Spleen (tissue), 11 donors: ENCODE data around the gene COQ10B. TPM values are rescaled to one million over a fixed set of nuclear protein-coding genes. Genes with fewer than 3 reads are reported as not detected.
A peak's percentile ranks its signal among the peaks of the same experiment; 100 is the strongest.

Experiments used
- DNase-seq: peaks from one replicate; pipeline ENCODE4 v3.0.0-alpha.2; 2020
- H3K27ac ChIP-seq, 8 donors: fragments of 200-600 bp; sonication (generic) in 7 of 8; 1 replicate in 4 of 8; 2 replicates in 4 of 8; pipeline versions ENCODE4 v1.5.0 to v1.8.0; 2016 to 2021; ENCODE audit warnings: inconsistent platforms in 4 of 8, mild to moderate bottlenecking in 4 of 8, moderate library complexity in 1 of 8
- H3K27me3 ChIP-seq, 7 donors: fragments of 200-600 bp; sonication (generic) in 6 of 7; replicated peaks in 1 of 7; 1 replicate in 4 of 7; 2 replicates in 3 of 7; pipeline versions ENCODE4 v1.5.0 to v1.8.0; 2016 to 2021; ENCODE audit warnings: inconsistent platforms in 3 of 7, mild to moderate bottlenecking in 1 of 7
- H3K36me3 ChIP-seq, 6 donors: fragments of 200-600 bp; sonication (generic) in 5 of 6; 1 replicate in 4 of 6; 2 replicates in 2 of 6; pipeline versions ENCODE4 v1.5.0 to v1.8.0; 2016 to 2021; ENCODE audit warnings: inconsistent platforms in 2 of 6
- H3K4me1 ChIP-seq, 6 donors: fragments of 200-600 bp; sonication (generic) in 5 of 6; 1 replicate in 3 of 6; 2 replicates in 3 of 6; pipeline versions ENCODE4 v1.5.0 to v1.8.0; 2016 to 2021; ENCODE audit warnings: inconsistent platforms in 3 of 6
- H3K4me3 ChIP-seq, 8 donors: fragments of 200-600 bp; sonication (generic) in 7 of 8; 1 replicate in 4 of 8; 2 replicates in 4 of 8; pipeline versions ENCODE4 v1.5.0 to v1.8.0; 2016 to 2021; ENCODE audit warnings: inconsistent platforms in 4 of 8, mild to moderate bottlenecking in 4 of 8, moderate library complexity in 2 of 8
- H3K9me3 ChIP-seq, 8 donors: fragments of 200-600 bp; sonication (generic) in 7 of 8; 1 replicate in 4 of 8; 2 replicates in 4 of 8; pipeline versions ENCODE4 v1.5.0 to v1.8.0; 2016 to 2021; ENCODE audit warnings: inconsistent platforms in 4 of 8
- CTCF ChIP-seq, 11 experiments: fragments of 200-600 bp in 7 of 11; fragments of 450-650 bp in 4 of 11; sonication (generic) in 4 of 11; IDR thresholded peaks in 8 of 11; conservative IDR thresholded peaks in 3 of 11; 1 replicate in 7 of 11; 2 replicates in 4 of 11; pipeline versions ENCODE4 v1.4.0 to v1.8.0; 2016 to 2021; ENCODE audit warnings: antibody characterized with exemption in 11 of 11, inconsistent platforms in 4 of 11, mild to moderate bottlenecking in 1 of 11
- POLR2A ChIP-seq, 3 donors: fragments of 450-650 bp; IDR thresholded peaks; one replicate each; pipeline ENCODE4 v1.5.1; 2017; ENCODE audit warnings: antibody characterized with exemption in 3 of 3, mild to moderate bottlenecking in 1 of 3
- POLR2AphosphoS5 ChIP-seq, 3 donors: sonication (generic); formaldehyde crosslinking; IDR thresholded peaks; one replicate each; pipeline ENCODE4 v1.5.1; 2017; ENCODE audit warnings: antibody characterized with exemption in 3 of 3
- WGBS, 5 donors: extraction: QIAGEN DNeasy Blood & Tissue Kit in 3 of 5; methylation state at CpG; one replicate each; pipeline versions ENCODE4 v1.1.5 to v1.1.7; 2013 to 2018; 5-methylcytosine and 5-hydroxymethylcytosine counted together
- intact Hi-C: fragments of 100-400 bp; cut with DNase I; formaldehyde crosslinking; loops from one replicate; pipeline ENCODE4 v1.15.0; 2023; ENCODE audit warnings: low total_unique reads
- polyA plus RNA-seq, 3 donors: library from polyadenylated mRNA; stranded (reverse); fragments of 200-250 nt; gene quantifications; one replicate each; pipeline ENCODE4 v1.2.1, GENCODE V29; 2013
- total RNA-seq, 7 donors: library from RNA; depleted of rRNA in 3 of 7; stranded (reverse); fragments of >200 nt in 3 of 7; fragmentation: NEBNext Ultra II Directional in 4 of 7; extraction: Animal tissue kit (Norgen Biotek cat#: 25700) in 4 of 7; gene quantifications; one replicate each; pipeline versions ENCODE4 v1.1.0 to v1.2.1, GENCODE V29; 2016 to 2021
- donor health status: healthy with polysubstance abuse.
- donor health status: DM: no; HTN: no; CAD: no; lungs with moderate emphysema.
- donor health status: DM: no; HTN: no; CAD: no.
- donor health status: Bipolar disorder and iron deficiency.
- donor health status: healthy.
- donor health status: DM: no; HTN: no; CAD: no.
- donor health status: DM: yes; HTN: yes; CAD: no.

COQ10B gene
- total and polyA plus RNA-seq, 10 donors = 9.3 to 34.7 (median 26.4) TPM

DNA sequence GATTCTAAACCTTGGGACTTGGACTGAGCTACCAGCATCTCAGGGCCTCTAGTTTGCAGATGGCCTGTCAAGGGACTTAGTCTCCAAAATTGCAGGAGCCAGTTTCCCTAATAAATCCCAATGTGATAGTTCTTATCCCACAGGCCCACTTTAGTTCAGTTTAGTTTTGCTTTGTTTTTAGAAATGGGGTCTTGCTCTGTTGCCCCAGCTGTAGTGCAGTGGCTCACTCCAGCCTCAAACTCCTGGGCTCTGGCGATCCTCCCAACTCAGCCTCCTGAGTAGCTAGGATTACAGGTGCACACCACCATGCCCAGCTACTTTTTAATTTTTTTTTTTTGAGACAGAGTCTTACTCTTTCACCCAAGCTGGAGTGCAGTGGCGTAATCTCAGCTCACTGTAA is 16.0 kb upstream of the COQ10B start:
- WGBS, 5 donors = 94 to 100% (median 97%) methylated on average over 2 of the region's 2 CpGs
- Histone ChIP-seq H3K27ac (no peak overlapping the region), H3K4me3 (no peak overlapping the region), H3K9me3 (no peaks in the 10 kb centered on the region), H3K4me1 (peaks cover 11 to 36% (median 25%) of the 10 kb centered on the region in 6 donors), H3K27me3 (no peaks in the 10 kb centered on the region), H3K36me3 (no peaks in the 10 kb centered on the region)
- DNase-seq = no peak
- intact Hi-C loops = no loop called here
- TF ChIP-seq CTCF (IDR thresholded peaks at IDR 0.05 in 8 of 11, conservative IDR thresholded peaks at IDR 0.05 in 3 of 11) (no peak), POLR2A (IDR thresholded peaks at IDR 0.05) (no peak), POLR2AphosphoS5 (IDR thresholded peaks at IDR 0.05) (no peak)

- no peaks in the 10 kb centered on the region for H3K9me3 ChIP-seq
- intact Hi-C loops = no loop called here
- WGBS, 5 donors = 45 to 65% (median 55%) methylated on average over 5 of the region's 5 CpGs
- no peaks in the 10 kb centered on the region for H3K27me3 ChIP-seq
- peaks cover 0 to 20% (median 9%) of the 10 kb centered on the region in 6 donors for H3K4me1 ChIP-seq
- TF ChIP-seq POLR2AphosphoS5 (IDR thresholded peaks at IDR 0.05) (no peak), POLR2A (IDR thresholded peaks at IDR 0.05) (no peak), CTCF (IDR thresholded peaks at IDR 0.05 in 8 of 11, conservative IDR thresholded peaks at IDR 0.05 in 3 of 11) (no peak)
- H3K4me3 ChIP-seq = no peak overlapping the region
- H3K27ac ChIP-seq = peak overlapping the region in 3 of 8 donors; percentile 56 to 72 (median 68)
- H3K36me3 ChIP-seq = no peaks in the 10 kb centered on the region
- DNase-seq = no peak
Observed at GRCh38 chr2:197442857-197443256, 10.5 kb upstream of the COQ10B start.

GRCh38 chr2:197445746-197446145 is 7.6 kb upstream of the COQ10B start:
- intact Hi-C loops = no loop called here
- no peak for DNase-seq
- H3K36me3 ChIP-seq = no peaks in the 10 kb centered on the region
- H3K9me3 ChIP-seq = no peaks in the 10 kb centered on the region
- WGBS, 5 donors = 63 to 79% (median 69%) methylated on average over 1 of the region's 1 CpG
- TF ChIP-seq POLR2AphosphoS5 (IDR thresholded peaks at IDR 0.05) = no peak
- TF ChIP-seq POLR2A (IDR thresholded peaks at IDR 0.05) = no peak
- TF ChIP-seq CTCF (IDR thresholded peaks at IDR 0.05 in 8 of 11, conservative IDR thresholded peaks at IDR 0.05 in 3 of 11) = no peak
- H3K4me1 ChIP-seq = peaks cover 0 to 20% (median 9%) of the 10 kb centered on the region in 6 donors
- H3K27me3 ChIP-seq = no peaks in the 10 kb centered on the region
- H3K4me3 ChIP-seq = no peak overlapping the region
- no peak overlapping the region for H3K27ac ChIP-seq

DNA sequence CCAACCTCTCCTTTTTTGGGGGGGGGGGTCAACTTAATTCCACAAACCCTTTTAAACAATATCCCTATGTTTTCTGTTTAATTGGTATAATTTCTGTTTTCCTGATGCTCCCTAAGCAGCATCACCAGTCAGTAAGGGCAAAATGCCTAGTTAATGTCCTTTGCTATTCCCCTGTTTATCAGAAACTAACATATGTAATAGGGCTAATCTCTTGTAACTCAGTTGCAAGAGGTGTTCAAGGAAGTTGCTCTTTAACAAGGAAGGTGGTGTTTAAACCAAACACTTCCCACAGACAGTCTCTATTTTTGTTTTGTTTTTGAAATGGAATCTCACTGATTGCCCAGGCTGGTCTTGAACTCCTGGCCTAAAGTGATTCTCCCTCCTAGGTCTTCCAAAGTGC is 6.5 kb upstream of the COQ10B start:
- TF ChIP-seq POLR2A (IDR thresholded peaks at IDR 0.05) (no peak), CTCF (IDR thresholded peaks at IDR 0.05 in 8 of 11, conservative IDR thresholded peaks at IDR 0.05 in 3 of 11) (no peak)
- no peak overlapping the region for H3K4me3 ChIP-seq
- H3K9me3 ChIP-seq = no peaks in the 10 kb centered on the region
- no peak for DNase-seq
- peaks cover 0 to 20% (median 9%) of the 10 kb centered on the region in 6 donors for H3K4me1 ChIP-seq
- no peak overlapping the region for H3K27ac ChIP-seq
- no peaks in the 10 kb centered on the region for H3K27me3 ChIP-seq
- intact Hi-C loops = no loop called here
- H3K36me3 ChIP-seq = no peaks in the 10 kb centered on the region
